A673 (cell line): ENCODE measurements around the gene PXDN. TPM values are rescaled to one million over a fixed set of nuclear protein-coding genes. Genes with fewer than 3 reads are reported as not detected.

Source experiments
- BruUV-seq: library from RNA; stranded (reverse); fragments of 400-500 nt; replicated peaks from 2 replicates; lab custom pipeline; 2021; lab: Mats Ljungman, UMichigan
- CTCF ChIA-PET: fragments of 300-600 bp; sonication (Branson Sonifier 250); formaldehyde crosslinking; loops from one replicate; lab custom pipeline; 2022; ENCODE audit warnings: antibody characterized with exemption; lab: Charles Lee
- POLR2A ChIA-PET: fragments of 300-600 bp; sonication (Branson Sonifier 250); formaldehyde crosslinking; loops from one replicate; lab custom pipeline; 2022; ENCODE audit warnings: antibody characterized with exemption; ENCODE audit not compliant: low non-redundant PET; lab: Charles Lee
- DNase-seq: peaks from one replicate; pipeline ENCODE4 v3.0.0-alpha.2; 2015; ENCODE audit warnings: low spot score
- H3K27ac ChIP-seq: fragments of 200-600 bp; sonication (generic); 2 replicates; pipeline ENCODE4 v1.5.1; 2016; ENCODE audit warnings: mixed run types, low read depth, mild to moderate bottlenecking, mixed read lengths, antibody characterized with exemption, low read length; ENCODE audit not compliant: poor library complexity, severe bottlenecking
- H3K27me3 ChIP-seq: fragments of 200-600 bp; sonication (generic); replicated peaks from 2 replicates; pipeline ENCODE4 v1.6.1; 2017; ENCODE audit warnings: mixed run types, low read depth, mild to moderate bottlenecking, mixed read lengths, antibody characterized with exemption, low read length; ENCODE audit not compliant: insufficient read depth, poor library complexity
- H3K36me3 ChIP-seq: fragments of 200-600 bp; sonication (generic); 2 replicates; pipeline ENCODE4 v1.6.1; 2016; ENCODE audit warnings: mixed run types, mild to moderate bottlenecking, mixed read lengths, antibody characterized with exemption, low read length; ENCODE audit not compliant: insufficient read depth, poor library complexity, severe bottlenecking
- H3K4me1 ChIP-seq: fragments of 200-600 bp; sonication (generic); 2 replicates; pipeline ENCODE4 v1.6.1; 2017; ENCODE audit warnings: mixed run types, mild to moderate bottlenecking, mixed read lengths, antibody characterized with exemption, low read length; ENCODE audit not compliant: insufficient read depth, poor library complexity, severe bottlenecking
- H3K4me3 ChIP-seq: fragments of 200-600 bp; sonication (generic); 2 replicates; pipeline ENCODE4 v1.5.1; 2016; ENCODE audit warnings: low read depth, mixed run types, mild to moderate bottlenecking, mixed read lengths, low read length; ENCODE audit not compliant: poor library complexity, severe bottlenecking
- H3K9me3 ChIP-seq: fragments of 200-600 bp; sonication (generic); 2 replicates; pipeline ENCODE4 v1.6.1; 2016; ENCODE audit warnings: mixed run types, low read depth, mild to moderate bottlenecking, mixed read lengths, antibody characterized with exemption, low read length; ENCODE audit not compliant: poor library complexity, severe bottlenecking
- EZH2 ChIP-seq: fragments of 200-600 bp; sonication (generic); IDR thresholded peaks from 2 replicates; pipeline ENCODE4 v1.6.1; 2017; ENCODE audit warnings: borderline replicate concordance, low read depth, mild to moderate bottlenecking, mixed read lengths, antibody characterized with exemption, low read length; ENCODE audit not compliant: poor library complexity, severe bottlenecking
- intact Hi-C: fragments of 100-400 bp; cut with micrococcal nuclease; formaldehyde crosslinking; loops from one replicate; pipeline ENCODE4 v1.10.0; 2022; ENCODE audit not compliant: unreplicated experiment
- total RNA-seq: library from RNA; stranded (reverse); gene quantifications from 2 replicates; pipeline ENCODE4 v1.2.3, GENCODE V29; 2021
- TF ChIP-seq, protein P1 (sequence below): fragments of 300-800, 200-600 bp; sonication (generic); conservative IDR thresholded peaks from 2 replicates; pipeline ENCODE4 v1.5.1; 2017; ENCODE audit warnings: low read depth, mild to moderate bottlenecking, antibody characterized with exemption, low read length, moderate library complexity, mixed read lengths

Gene PXDN
- total RNA-seq, 1 experiment from 2014 or later, result 162 TPM

DNA sequence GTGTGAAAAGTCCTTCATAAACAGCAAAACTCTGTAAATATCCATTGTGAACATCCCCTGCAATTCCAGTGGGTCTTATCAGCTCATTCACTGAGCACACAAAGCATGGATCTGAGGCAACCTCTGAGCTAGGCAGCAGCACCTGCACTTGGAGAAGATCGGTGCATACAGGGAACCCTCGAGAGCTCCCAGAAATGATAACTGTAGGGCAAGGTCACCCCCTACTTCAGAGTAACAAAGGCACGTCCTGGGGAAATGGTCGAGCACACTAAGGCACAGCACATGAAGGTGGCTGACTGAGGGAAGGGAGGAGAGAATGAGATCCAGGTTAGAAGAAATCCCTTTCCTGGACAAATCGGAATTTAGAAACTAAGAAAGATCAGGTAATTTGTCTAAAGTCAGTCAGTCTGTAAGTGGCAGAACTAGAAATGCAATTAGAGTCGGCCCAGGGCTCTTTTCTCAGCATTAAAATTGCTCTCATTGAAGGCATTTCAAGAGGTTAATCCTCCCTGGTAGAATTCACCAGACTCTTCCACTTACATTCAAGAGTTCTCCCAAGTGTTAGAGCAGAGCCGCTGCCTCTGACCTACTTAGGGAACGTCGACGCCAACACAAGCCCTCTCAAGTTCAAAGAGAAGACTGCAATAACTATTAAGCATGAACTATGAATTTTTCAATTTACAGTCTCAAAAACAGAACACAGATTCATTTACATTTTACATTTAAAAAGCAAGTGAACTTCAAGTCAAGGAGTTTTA, 45.9 kb downstream of the PXDN start:
- no peaks in the 10 kb centered on the region for H3K27me3 ChIP-seq
- BruUV-seq, result no TSS peak
- no peak for TF ChIP-seq EZH2
- TF ChIP-seq, protein P1, sequence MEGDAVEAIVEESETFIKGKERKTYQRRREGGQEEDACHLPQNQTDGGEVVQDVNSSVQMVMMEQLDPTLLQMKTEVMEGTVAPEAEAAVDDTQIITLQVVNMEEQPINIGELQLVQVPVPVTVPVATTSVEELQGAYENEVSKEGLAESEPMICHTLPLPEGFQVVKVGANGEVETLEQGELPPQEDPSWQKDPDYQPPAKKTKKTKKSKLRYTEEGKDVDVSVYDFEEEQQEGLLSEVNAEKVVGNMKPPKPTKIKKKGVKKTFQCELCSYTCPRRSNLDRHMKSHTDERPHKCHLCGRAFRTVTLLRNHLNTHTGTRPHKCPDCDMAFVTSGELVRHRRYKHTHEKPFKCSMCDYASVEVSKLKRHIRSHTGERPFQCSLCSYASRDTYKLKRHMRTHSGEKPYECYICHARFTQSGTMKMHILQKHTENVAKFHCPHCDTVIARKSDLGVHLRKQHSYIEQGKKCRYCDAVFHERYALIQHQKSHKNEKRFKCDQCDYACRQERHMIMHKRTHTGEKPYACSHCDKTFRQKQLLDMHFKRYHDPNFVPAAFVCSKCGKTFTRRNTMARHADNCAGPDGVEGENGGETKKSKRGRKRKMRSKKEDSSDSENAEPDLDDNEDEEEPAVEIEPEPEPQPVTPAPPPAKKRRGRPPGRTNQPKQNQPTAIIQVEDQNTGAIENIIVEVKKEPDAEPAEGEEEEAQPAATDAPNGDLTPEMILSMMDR, result no peak
- ChIA-PET CTCF (interaction anchor here (0.5 kb wide), 1 partner anchor 1532 kb away, joined by 4 read pairs; no protein-coding TSS in a partner anchor), POLR2A (no interaction called here)
- intact Hi-C loops, result no loop called here
- no peak overlapping the region for H3K27ac ChIP-seq
- no peak for DNase-seq
- no peaks in the 10 kb centered on the region for H3K36me3 ChIP-seq
- H3K9me3 ChIP-seq, result no peaks in the 10 kb centered on the region
- peaks cover 20% of the 10 kb centered on the region for H3K4me1 ChIP-seq
- no peak overlapping the region for H3K4me3 ChIP-seq

DNA sequence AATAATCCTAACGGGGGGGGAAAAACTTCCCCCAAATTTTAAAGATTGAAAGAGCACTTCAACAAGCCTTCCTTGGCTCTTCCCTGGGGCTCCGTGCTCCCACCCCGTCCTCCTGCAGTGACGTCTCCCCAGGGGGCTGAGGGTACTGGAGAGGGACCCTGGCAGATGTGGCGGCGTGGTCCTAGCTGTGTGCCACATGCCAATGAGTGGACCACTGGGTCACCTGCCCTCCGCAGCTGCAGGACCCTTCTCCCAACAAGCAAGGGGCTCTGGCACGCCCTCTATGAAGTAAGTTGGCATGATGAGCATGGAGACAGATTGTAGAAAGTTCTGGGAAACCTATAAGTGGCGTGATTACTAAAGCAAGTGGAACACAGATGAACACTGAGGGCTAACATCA, 46.7 kb downstream of the PXDN start:
- ChIA-PET CTCF (interaction anchor here (0.5 kb wide), 1 partner anchor 1531 kb away, joined by 4 read pairs; no protein-coding TSS in a partner anchor), POLR2A (no interaction called here)
- TF ChIP-seq, protein P1, result no peak
- TF ChIP-seq EZH2, result no peak
- Histone ChIP-seq H3K4me3 (no peak overlapping the region), H3K4me1 (peaks cover 20% of the 10 kb centered on the region), H3K27ac (no peak overlapping the region), H3K36me3 (peaks cover 4% of the 10 kb centered on the region), H3K9me3 (no peaks in the 10 kb centered on the region), H3K27me3 (no peaks in the 10 kb centered on the region)
- BruUV-seq, result no TSS peak
- intact Hi-C loops, result no loop called here
- DNase-seq, result no peak

DNA sequence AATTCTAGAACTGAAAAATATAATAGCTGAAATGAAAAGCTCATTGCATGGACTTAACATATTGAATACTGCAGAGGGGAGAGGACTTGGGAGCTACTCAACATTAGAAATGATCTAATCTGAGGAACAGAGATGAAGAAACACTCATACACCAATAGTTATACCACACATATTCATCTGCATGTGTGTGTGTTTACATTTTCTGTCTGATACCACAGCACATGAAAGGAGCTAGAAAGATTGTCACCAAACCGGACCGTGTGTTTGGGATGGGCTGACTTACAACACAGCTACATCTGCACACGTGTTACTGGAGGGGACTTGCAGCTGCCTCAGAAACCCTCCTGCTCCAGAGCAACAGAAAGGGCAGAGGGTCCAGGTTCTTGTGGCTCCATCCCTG, 47.8 kb downstream of the PXDN start:
- no peaks in the 10 kb centered on the region for H3K27me3 ChIP-seq
- no peak overlapping the region for H3K4me3 ChIP-seq
- DNase-seq, result no peak
- no peak for TF ChIP-seq EZH2
- TF ChIP-seq, protein P1, result no peak
- POLR2A ChIA-PET, result no interaction called here
- intact Hi-C loops, result no loop called here
- CTCF ChIA-PET, result no interaction called here
- BruUV-seq, result no TSS peak
- H3K4me1 ChIP-seq, result peaks cover 20% of the 10 kb centered on the region
- H3K27ac ChIP-seq, result no peak overlapping the region
- no peaks in the 10 kb centered on the region for H3K9me3 ChIP-seq
- H3K36me3 ChIP-seq, result peaks cover 13% of the 10 kb centered on the region
